ENCODE measurements around the gene HOXC11. TPM values are rescaled to one million over a fixed set of nuclear protein-coding genes. Genes with fewer than 3 reads are reported as not detected.

The HOXC11 gene
- total RNA-seq, 2 donors from 2014 or later, result not detected

DNA sequence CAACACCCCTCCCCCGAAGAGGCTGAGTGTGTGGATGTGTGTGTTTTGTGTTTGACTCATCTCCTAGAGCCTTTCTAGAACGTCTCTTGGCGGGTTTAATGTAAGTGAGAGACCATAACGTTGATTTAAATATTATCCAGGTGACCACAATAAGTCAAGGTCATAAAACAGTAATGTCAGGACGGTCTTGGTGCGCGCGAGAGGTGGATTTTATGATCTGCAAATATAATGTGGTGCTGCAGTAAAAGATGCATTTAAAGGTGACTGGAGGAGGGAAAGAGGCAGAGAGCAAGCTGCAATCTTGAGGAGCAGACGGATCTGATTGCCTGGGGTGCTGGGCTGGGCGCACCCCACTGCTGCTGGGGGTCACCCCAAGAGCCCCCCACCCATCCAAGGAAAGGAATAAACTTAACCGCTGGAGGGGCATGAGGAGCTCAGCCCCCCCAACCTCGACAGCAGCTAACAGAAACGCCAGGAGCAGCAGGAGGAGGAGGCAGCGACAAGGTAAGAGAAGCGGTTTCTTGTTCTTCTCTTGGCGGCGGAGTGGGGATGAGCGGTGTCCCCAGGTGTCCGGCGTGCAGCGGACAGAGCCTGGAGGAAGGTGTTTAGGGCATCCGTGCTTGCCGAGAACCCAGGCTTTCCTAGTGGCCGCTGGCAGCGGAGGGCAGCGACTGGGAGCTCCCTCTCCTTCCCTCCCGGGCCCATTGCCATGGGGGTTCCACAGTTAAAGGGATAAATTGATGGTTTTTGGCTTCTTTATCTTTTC is 17.6 kb downstream of the HOXC11 start:
- no peaks in the 10 kb centered on the region for H3K36me3 ChIP-seq
- H3K4me1 ChIP-seq, result peaks cover 5% of the 10 kb centered on the region
- no peak overlapping the region for H3K9ac ChIP-seq (ENCODE audit: low read depth in 2 of 2, low read length in 2 of 2)
- H3K9me3 ChIP-seq, result no peaks in the 10 kb centered on the region
- intact Hi-C loops (cut with DNase I), result no loop called here
- H3K27ac ChIP-seq, result no peak overlapping the region
- no peak overlapping the region for H3K4me3 ChIP-seq
- peaks cover 99% of the 10 kb centered on the region for H3K27me3 ChIP-seq
- no peak for DNase-seq
- TF ChIP-seq, protein P1, sequence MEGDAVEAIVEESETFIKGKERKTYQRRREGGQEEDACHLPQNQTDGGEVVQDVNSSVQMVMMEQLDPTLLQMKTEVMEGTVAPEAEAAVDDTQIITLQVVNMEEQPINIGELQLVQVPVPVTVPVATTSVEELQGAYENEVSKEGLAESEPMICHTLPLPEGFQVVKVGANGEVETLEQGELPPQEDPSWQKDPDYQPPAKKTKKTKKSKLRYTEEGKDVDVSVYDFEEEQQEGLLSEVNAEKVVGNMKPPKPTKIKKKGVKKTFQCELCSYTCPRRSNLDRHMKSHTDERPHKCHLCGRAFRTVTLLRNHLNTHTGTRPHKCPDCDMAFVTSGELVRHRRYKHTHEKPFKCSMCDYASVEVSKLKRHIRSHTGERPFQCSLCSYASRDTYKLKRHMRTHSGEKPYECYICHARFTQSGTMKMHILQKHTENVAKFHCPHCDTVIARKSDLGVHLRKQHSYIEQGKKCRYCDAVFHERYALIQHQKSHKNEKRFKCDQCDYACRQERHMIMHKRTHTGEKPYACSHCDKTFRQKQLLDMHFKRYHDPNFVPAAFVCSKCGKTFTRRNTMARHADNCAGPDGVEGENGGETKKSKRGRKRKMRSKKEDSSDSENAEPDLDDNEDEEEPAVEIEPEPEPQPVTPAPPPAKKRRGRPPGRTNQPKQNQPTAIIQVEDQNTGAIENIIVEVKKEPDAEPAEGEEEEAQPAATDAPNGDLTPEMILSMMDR (IDR thresholded peaks at IDR 0.05), result no peak

- DNase-seq, result no peak
- Histone ChIP-seq H3K4me3 (no peak overlapping the region), H3K9me3 (no peaks in the 10 kb centered on the region), H3K27me3 (peaks cover 99% of the 10 kb centered on the region), H3K36me3 (no peaks in the 10 kb centered on the region), H3K4me1 (peaks cover 8% of the 10 kb centered on the region), H3K27ac (no peak overlapping the region), H3K9ac (ENCODE audit: low read depth in 2 of 2, low read length in 2 of 2) (no peak overlapping the region)
- intact Hi-C loops (cut with DNase I), result no loop called here
- TF ChIP-seq, protein P1 (IDR thresholded peaks at IDR 0.05), result no peak
Observed at GRCh38 chr12:53991077-53991460, 18.1 kb downstream of the HOXC11 start.

DNA sequence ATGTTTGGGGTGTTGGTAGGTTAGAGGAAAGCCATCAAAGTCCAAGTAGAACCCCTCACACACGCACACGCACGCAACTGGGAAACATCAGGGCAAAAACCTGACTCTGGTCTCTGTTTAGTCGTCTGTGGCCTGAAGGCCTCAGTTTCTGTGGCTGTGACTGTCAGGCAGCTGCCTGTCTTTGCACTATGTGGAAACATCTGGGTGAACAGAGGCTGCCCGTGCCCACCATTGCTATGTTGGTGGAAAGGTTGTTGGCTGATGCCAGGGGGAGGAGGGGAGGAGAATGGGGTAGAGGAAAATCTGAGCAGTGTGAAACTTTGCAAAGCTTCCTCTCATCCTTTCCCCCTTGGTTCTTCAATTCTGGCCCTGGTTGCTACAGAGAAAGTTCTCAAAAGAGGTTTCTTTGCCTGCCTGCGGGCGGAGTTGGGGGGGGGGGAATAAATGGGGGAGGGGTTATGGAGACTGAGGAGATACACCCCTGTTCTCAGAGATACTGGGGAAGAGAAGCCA is 19.5 kb downstream of the HOXC11 start:
- H3K9ac ChIP-seq (ENCODE audit: low read depth in 2 of 2, low read length in 2 of 2), result no peak overlapping the region
- no peak for DNase-seq
- TF ChIP-seq, protein P1 (IDR thresholded peaks at IDR 0.05), result no peak
- H3K27ac ChIP-seq, result no peak overlapping the region
- H3K36me3 ChIP-seq, result no peaks in the 10 kb centered on the region
- H3K27me3 ChIP-seq, result peaks cover 99% of the 10 kb centered on the region
- intact Hi-C loops (cut with DNase I), result no loop called here
- no peak overlapping the region for H3K4me3 ChIP-seq
- H3K9me3 ChIP-seq, result no peaks in the 10 kb centered on the region
- H3K4me1 ChIP-seq, result peaks cover 9% of the 10 kb centered on the region

- no peak overlapping the region for H3K9ac ChIP-seq (ENCODE audit: low read depth in 2 of 2, low read length in 2 of 2)
- intact Hi-C loops (cut with DNase I), result no loop called here
Observed at GRCh38 chr12:53993162-53994008, 20.5 kb downstream of the HOXC11 start.

DNA sequence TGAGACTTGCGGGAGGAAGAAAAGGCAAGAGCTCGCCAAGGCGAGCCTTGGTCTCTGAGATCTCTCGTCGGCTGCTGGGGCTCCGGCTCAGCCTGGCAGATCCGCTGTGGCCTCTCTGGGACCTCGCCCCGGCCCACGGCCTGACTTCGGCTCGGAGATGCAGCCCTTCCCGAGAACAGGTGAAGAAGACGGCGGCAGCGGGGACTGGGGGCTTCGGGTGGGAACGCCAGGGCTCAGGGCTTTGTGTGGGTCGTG is 21.0 kb downstream of the HOXC11 start:
- Histone ChIP-seq H3K4me3 (no peak overlapping the region), H3K4me1 (peaks cover 9% of the 10 kb centered on the region), H3K27me3 (peaks cover 100% of the 10 kb centered on the region), H3K27ac (no peak overlapping the region), H3K9ac (ENCODE audit: low read depth in 2 of 2, low read length in 2 of 2) (no peak overlapping the region), H3K36me3 (no peaks in the 10 kb centered on the region), H3K9me3 (no peaks in the 10 kb centered on the region)
- DNase-seq, result no peak
- TF ChIP-seq, protein P1 (IDR thresholded peaks at IDR 0.05), result no peak
- intact Hi-C loops (cut with DNase I), result no loop called here

More at GRCh38 chr12:53993162-53994008, 20.5 kb downstream of the HOXC11 start:
- H3K4me1 ChIP-seq, result peaks cover 9% of the 10 kb centered on the region
- H3K4me3 ChIP-seq, result no peak overlapping the region
- no peak for DNase-seq
- TF ChIP-seq, protein P1 (IDR thresholded peaks at IDR 0.05), result no peak
- no peaks in the 10 kb centered on the region for H3K9me3 ChIP-seq
- no peaks in the 10 kb centered on the region for H3K36me3 ChIP-seq
- peaks cover 100% of the 10 kb centered on the region for H3K27me3 ChIP-seq
- H3K27ac ChIP-seq, result no peak overlapping the region
